HCT116 (cell line): ENCODE data around the gene SPTBN1. TPM values are rescaled to one million over a fixed set of nuclear protein-coding genes. Genes with fewer than 3 reads are reported as not detected.

ENCODE experiments used
- ATAC-seq: fragments of 200-7000 bp; cut with Tn5 transposase; 2 replicates; pipeline ENCODE4 v1.9.1; 2020; ENCODE audit warnings: mild to moderate bottlenecking, moderate library complexity
- BruUV-seq: library from RNA; stranded (reverse); fragments of 400-500 nt; replicated peaks from 2 replicates; lab custom pipeline; 2021; lab: Mats Ljungman, UMichigan
- CTCF ChIA-PET: fragments of 300-600 bp; sonication (Branson Sonifier 250); formaldehyde crosslinking; loops from one replicate; lab custom pipeline; 2021; ENCODE audit warnings: antibody characterized with exemption; lab: Charles Lee
- POLR2A ChIA-PET: fragments of 300-600, 350-600 bp; sonication (Branson Sonifier 250); formaldehyde crosslinking; loops from one replicate; lab custom pipeline; 2021; ENCODE audit warnings: antibody characterized with exemption; lab: Charles Lee
- RAD21 ChIA-PET, 2 experiments: fragments of 300-600 bp; sonication (Branson Sonifier 250); formaldehyde crosslinking; loops; one replicate each; lab custom pipeline; 2023; ENCODE audit warnings: low total read pairs in 2 of 2; ENCODE audit not compliant: uncharacterized antibody in 2 of 2, unreplicated experiment in 2 of 2, low non-redundant PET in 1 of 2; lab: Charles Lee
- DNase-seq: peaks from one replicate; pipeline ENCODE4 v3.0.0-alpha.2; 2010; ENCODE audit warnings: low read depth, low spot score
- H2AFZ ChIP-seq: fragments of 200-600 bp; shearing (Covaris generic), sonication (generic); 2 replicates; pipeline ENCODE4 v1.6.1; 2017; ENCODE audit warnings: low read depth, mixed run types, mixed read lengths, antibody characterized with exemption, low read length; ENCODE audit not compliant: poor library complexity, severe bottlenecking
- H3K27ac ChIP-seq: 2 replicates; pipeline ENCODE4 v1.5.1; 2012; ENCODE audit warnings: low read depth, low read length
- H3K27me3 ChIP-seq: fragments of 200-600 bp; sonication (generic); 2 replicates; pipeline ENCODE4 v1.6.1; 2016; ENCODE audit warnings: mixed run types, low read length, mixed read lengths; ENCODE audit not compliant: insufficient read depth
- H3K36me3 ChIP-seq, 2 experiments: fragments of 200-500 bp in 1 of 2; fragments of 200-600 bp in 1 of 2; sonication (Bioruptor generic) in 1 of 2; sonication (generic) in 1 of 2; 2 replicates each; pipeline versions ENCODE4 v1.5.1 to v1.6.1; 2014 to 2016; ENCODE audit warnings: low read length in 2 of 2, inconsistent platforms in 1 of 2, mixed read lengths in 1 of 2, mixed run types in 1 of 2; ENCODE audit not compliant: insufficient read depth in 2 of 2, control insufficient read depth in 1 of 2
- H3K4me1 ChIP-seq, 2 experiments: fragments of 200-600 bp in 1 of 2; sonication (generic) in 1 of 2; 2 replicates each; pipeline versions ENCODE4 v1.5.1 to v1.6.1; 2012 to 2017; ENCODE audit warnings: low read length in 2 of 2, inconsistent platforms in 1 of 2, mild to moderate bottlenecking in 1 of 2, mixed read lengths in 1 of 2, mixed run types in 1 of 2, moderate library complexity in 1 of 2; ENCODE audit not compliant: insufficient read depth in 2 of 2, control insufficient read depth in 1 of 2
- H3K4me2 ChIP-seq: fragments of 200-600 bp; sonication (generic); 2 replicates; pipeline ENCODE4 v1.6.1; 2017; ENCODE audit warnings: mixed run types, low read length, mixed read lengths
- H3K4me3 ChIP-seq, 2 experiments: fragments of 200-600 bp in 1 of 2; sonication (generic) in 1 of 2; replicated peaks in 1 of 2; 2 replicates each; pipeline ENCODE4 v1.5.1; 2011 to 2016; ENCODE audit warnings: low read length in 2 of 2, control low read depth in 1 of 2, low read depth in 1 of 2, mild to moderate bottlenecking in 1 of 2, mixed read lengths in 1 of 2, mixed run types in 1 of 2
- H3K79me2 ChIP-seq: fragments of 200-600 bp; sonication (generic); 2 replicates; pipeline ENCODE4 v1.6.1; 2017; ENCODE audit warnings: mild to moderate bottlenecking, mixed run types, low read length, moderate library complexity, mixed read lengths; ENCODE audit not compliant: insufficient read depth
- H3K9ac ChIP-seq: fragments of 200-600 bp; sonication (generic); 2 replicates; pipeline ENCODE4 v1.6.1; 2016; ENCODE audit warnings: low read length, mixed read lengths
- H3K9me2 ChIP-seq: fragments of 200-600 bp; sonication (generic), shearing (Covaris generic); 2 replicates; pipeline ENCODE4 v1.6.1; 2017; ENCODE audit warnings: mixed run types, mild to moderate bottlenecking, moderate library complexity; ENCODE audit not compliant: insufficient read depth
- H3K9me3 ChIP-seq, 2 experiments: fragments of 200-500 bp in 1 of 2; fragments of 200-600 bp in 1 of 2; sonication (Bioruptor generic) in 1 of 2; sonication (generic) in 1 of 2; 2 replicates each; pipeline ENCODE4 v1.6.1; 2014 to 2017; ENCODE audit warnings: low read length in 2 of 2, mixed read lengths in 2 of 2, inconsistent platforms in 1 of 2, low read depth in 1 of 2, mild to moderate bottlenecking in 1 of 2, mixed run types in 1 of 2, moderate library complexity in 1 of 2; ENCODE audit not compliant: control insufficient read depth in 1 of 2, insufficient read depth in 1 of 2
- H4K20me1 ChIP-seq: fragments of 200-600 bp; sonication (generic), shearing (Covaris generic); 2 replicates; pipeline ENCODE4 v1.6.1; 2017; ENCODE audit warnings: mixed run types, mild to moderate bottlenecking, moderate library complexity; ENCODE audit not compliant: insufficient read depth
- CBX3 ChIP-seq: IDR thresholded peaks from 2 replicates; pipeline ENCODE4 v1.6.1; 2012; ENCODE audit warnings: low read depth
- ELF1 ChIP-seq: IDR thresholded peaks from 2 replicates; pipeline ENCODE4 v1.6.1; 2012; ENCODE audit warnings: low read depth, borderline replicate concordance
- FOSL1 ChIP-seq: IDR thresholded peaks from 2 replicates; pipeline ENCODE4 v1.6.1; 2012; ENCODE audit warnings: low read depth
- JUND ChIP-seq: IDR thresholded peaks from 2 replicates; pipeline ENCODE4 v1.6.1; 2012
- POLR2A ChIP-seq: IDR thresholded peaks from 2 replicates; pipeline ENCODE4 v1.7.0; 2011; ENCODE audit warnings: borderline replicate concordance; ENCODE audit not compliant: insufficient read depth, insufficient read length; ENCODE audit errors: extremely low read depth
- POLR2AphosphoS5 ChIP-seq: IDR thresholded peaks from 2 replicates; pipeline ENCODE4 v1.6.1; 2011; ENCODE audit warnings: mild to moderate bottlenecking, low read depth, low read length, moderate library complexity
- SP1 ChIP-seq: IDR thresholded peaks from 2 replicates; pipeline ENCODE4 v1.6.1; 2012; ENCODE audit warnings: low read depth
- YY1 ChIP-seq: IDR thresholded peaks from 2 replicates; pipeline ENCODE4 v1.6.1; 2011; ENCODE audit warnings: low read length, low read depth, moderate library complexity, mild to moderate bottlenecking; ENCODE audit not compliant: insufficient replicate concordance; ENCODE audit errors: extremely low read depth
- ZNF274 ChIP-seq: fragments of 200-500 bp; sonication (Bioruptor generic); IDR thresholded peaks from 2 replicates; pipeline ENCODE4 v1.6.1; 2014; ENCODE audit warnings: mild to moderate bottlenecking, low read depth, low read length, inconsistent platforms
- intact Hi-C: fragments of 100-400 bp; cut with micrococcal nuclease; formaldehyde crosslinking; loops from 2 replicates; pipeline ENCODE4 v1.10.0; 2022
- total RNA-seq: library from RNA; stranded (reverse); gene quantifications from one replicate; pipeline ENCODE4 v1.2.1, GENCODE V29; 2021; ENCODE audit not compliant: unreplicated experiment
- TF ChIP-seq, protein P1 (sequence below): IDR thresholded peaks from 2 replicates; pipeline ENCODE4 v1.6.1; 2012
- TF ChIP-seq, protein P2 (sequence below): IDR thresholded peaks from 2 replicates; pipeline ENCODE4 v1.6.1; 2011; ENCODE audit warnings: mild to moderate bottlenecking, low read length, moderate library complexity; ENCODE audit not compliant: insufficient replicate concordance; ENCODE audit errors: extremely low read depth
- TF ChIP-seq, protein P3 (sequence below), 3 experiments: fragments of 200-600 bp in 1 of 3; sonication (generic) in 1 of 3; IDR thresholded peaks in 2 of 3; conservative IDR thresholded peaks in 1 of 3; 2 replicates each; pipeline ENCODE4 v1.5.1; 2012 to 2017; ENCODE audit warnings: low read depth in 2 of 3, low read length in 2 of 3, antibody characterized with exemption in 1 of 3, borderline replicate concordance in 1 of 3, control low read depth in 1 of 3, mild to moderate bottlenecking in 1 of 3, mixed read lengths in 1 of 3, mixed run types in 1 of 3, moderate library complexity in 1 of 3; ENCODE audit not compliant: insufficient read depth in 1 of 3

SPTBN1 gene
- total RNA-seq, 1 experiment from 2014 or later: 84.4 TPM

DNA sequence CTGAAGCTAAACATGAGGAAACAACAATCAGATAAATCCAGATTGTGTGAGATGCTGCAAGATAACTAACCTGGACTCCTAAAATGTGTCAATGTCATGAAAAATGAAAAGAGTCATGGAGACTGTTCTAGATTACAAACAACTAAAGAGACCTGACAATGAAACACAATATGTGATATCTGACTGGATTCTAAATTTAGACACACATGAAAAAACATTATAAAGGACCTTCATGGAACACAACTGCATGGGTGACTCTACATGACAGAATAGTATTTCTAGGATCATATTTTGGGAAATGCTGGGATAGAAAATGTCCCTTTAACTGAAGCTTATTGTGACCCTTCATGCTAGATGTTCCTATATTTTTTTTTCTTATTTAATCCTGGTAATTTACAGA, 18.5 kb upstream of the SPTBN1 start:
- RAD21 ChIA-PET: no interaction called here
- TF ChIP-seq, protein P1, sequence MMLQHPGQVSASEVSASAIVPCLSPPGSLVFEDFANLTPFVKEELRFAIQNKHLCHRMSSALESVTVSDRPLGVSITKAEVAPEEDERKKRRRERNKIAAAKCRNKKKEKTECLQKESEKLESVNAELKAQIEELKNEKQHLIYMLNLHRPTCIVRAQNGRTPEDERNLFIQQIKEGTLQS: no peak
- TF ChIP-seq, protein P2, sequence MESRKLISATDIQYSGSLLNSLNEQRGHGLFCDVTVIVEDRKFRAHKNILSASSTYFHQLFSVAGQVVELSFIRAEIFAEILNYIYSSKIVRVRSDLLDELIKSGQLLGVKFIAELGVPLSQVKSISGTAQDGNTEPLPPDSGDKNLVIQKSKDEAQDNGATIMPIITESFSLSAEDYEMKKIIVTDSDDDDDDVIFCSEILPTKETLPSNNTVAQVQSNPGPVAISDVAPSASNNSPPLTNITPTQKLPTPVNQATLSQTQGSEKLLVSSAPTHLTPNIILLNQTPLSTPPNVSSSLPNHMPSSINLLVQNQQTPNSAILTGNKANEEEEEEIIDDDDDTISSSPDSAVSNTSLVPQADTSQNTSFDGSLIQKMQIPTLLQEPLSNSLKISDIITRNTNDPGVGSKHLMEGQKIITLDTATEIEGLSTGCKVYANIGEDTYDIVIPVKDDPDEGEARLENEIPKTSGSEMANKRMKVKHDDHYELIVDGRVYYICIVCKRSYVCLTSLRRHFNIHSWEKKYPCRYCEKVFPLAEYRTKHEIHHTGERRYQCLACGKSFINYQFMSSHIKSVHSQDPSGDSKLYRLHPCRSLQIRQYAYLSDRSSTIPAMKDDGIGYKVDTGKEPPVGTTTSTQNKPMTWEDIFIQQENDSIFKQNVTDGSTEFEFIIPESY: no peak
- TF ChIP-seq ELF1: no peak
- no peak for TF ChIP-seq POLR2AphosphoS5
- no peak for TF ChIP-seq SP1
- no peak for TF ChIP-seq YY1
- TF ChIP-seq CBX3: no peak
- TF ChIP-seq POLR2A: no peak
- TF ChIP-seq, protein P3, sequence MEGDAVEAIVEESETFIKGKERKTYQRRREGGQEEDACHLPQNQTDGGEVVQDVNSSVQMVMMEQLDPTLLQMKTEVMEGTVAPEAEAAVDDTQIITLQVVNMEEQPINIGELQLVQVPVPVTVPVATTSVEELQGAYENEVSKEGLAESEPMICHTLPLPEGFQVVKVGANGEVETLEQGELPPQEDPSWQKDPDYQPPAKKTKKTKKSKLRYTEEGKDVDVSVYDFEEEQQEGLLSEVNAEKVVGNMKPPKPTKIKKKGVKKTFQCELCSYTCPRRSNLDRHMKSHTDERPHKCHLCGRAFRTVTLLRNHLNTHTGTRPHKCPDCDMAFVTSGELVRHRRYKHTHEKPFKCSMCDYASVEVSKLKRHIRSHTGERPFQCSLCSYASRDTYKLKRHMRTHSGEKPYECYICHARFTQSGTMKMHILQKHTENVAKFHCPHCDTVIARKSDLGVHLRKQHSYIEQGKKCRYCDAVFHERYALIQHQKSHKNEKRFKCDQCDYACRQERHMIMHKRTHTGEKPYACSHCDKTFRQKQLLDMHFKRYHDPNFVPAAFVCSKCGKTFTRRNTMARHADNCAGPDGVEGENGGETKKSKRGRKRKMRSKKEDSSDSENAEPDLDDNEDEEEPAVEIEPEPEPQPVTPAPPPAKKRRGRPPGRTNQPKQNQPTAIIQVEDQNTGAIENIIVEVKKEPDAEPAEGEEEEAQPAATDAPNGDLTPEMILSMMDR (IDR thresholded peaks at IDR 0.05 in 2 of 3, conservative IDR thresholded peaks at IDR 0.05 in 1 of 3; ENCODE audit: borderline replicate concordance in 1 of 3, insufficient read depth in 1 of 3, low read depth in 2 of 3, low read length in 2 of 3): no peak
- no peak for TF ChIP-seq JUND
- TF ChIP-seq FOSL1: no peak
- no peak for TF ChIP-seq ZNF274

More for the DNA sequence above, 18.5 kb upstream of the SPTBN1 start:
- no TSS peak for BruUV-seq
- Histone ChIP-seq H3K36me3 (no peaks in the 10 kb centered on the region), H3K4me1 (no peaks in the 10 kb centered on the region), H3K4me3 (no peak overlapping the region), H3K27me3 (no peaks in the 10 kb centered on the region), H3K4me2 (no peak overlapping the region), H4K20me1 (no peaks in the 10 kb centered on the region), H3K79me2 (no peaks in the 10 kb centered on the region), H3K27ac (no peak overlapping the region), H3K9me2 (no peaks in the 10 kb centered on the region), H2AFZ (no peak overlapping the region), H3K9ac (no peak overlapping the region), H3K9me3 (no peaks in the 10 kb centered on the region)
- POLR2A ChIA-PET: interaction anchor here (0.8 kb wide), 1 partner anchor 9 kb away, joined by 3 read pairs; no protein-coding TSS in a partner anchor
- no peak for DNase-seq
- ATAC-seq: no peak
- intact Hi-C loops: no loop called here
- CTCF ChIA-PET: no interaction called here
